GM18520 (cell line): ENCODE results near the gene C11orf21.

ENCODE experiments used
- ATAC-seq: cut with Tn5 transposase; IDR thresholded peaks from one replicate; pipeline ENCODE4 v1.9.1; 2021; ENCODE audit not compliant: unreplicated experiment

The C11orf21 gene

DNA sequence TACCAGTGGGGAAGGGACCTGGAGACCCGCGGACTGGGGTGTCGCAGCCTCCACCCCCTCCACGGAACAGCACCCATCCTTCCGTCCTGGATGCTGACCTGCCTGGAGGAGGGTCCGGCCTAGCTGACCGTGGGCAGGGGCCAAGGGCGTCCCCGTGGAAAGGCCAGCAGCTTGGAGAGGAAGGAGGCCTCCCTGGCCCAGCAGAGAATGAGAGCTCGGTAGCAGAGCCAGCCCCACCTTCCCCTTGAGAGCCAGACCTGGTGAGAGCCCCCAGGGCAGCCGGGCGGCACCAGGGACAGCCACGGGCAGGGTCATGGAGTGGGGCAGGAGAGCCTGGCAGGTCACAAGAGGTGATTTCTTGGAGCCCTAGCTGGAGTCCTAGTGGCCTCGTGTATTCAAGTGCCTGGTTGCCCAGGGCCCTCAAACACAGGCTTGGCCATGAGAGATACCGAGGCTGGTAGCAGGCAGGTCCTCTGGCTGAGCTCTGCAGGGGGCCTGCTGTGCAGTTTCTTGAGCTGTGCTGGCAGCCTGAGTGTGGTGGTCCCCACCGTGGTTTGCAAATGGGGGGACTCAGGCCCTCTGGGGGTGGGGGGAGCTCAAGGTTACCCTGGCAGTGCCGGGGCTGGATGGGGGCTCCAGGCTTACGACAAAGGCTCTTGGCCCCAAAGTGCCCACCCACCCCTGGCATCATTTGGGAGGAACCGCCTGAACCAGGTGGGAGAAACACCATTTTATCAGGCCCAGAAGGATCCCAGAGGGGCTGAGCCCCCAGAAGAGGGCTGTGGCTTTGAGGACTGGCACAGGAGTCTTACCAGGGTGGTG is 7.7 kb upstream of the C11orf21 start:
- ATAC-seq = no peak

DNA sequence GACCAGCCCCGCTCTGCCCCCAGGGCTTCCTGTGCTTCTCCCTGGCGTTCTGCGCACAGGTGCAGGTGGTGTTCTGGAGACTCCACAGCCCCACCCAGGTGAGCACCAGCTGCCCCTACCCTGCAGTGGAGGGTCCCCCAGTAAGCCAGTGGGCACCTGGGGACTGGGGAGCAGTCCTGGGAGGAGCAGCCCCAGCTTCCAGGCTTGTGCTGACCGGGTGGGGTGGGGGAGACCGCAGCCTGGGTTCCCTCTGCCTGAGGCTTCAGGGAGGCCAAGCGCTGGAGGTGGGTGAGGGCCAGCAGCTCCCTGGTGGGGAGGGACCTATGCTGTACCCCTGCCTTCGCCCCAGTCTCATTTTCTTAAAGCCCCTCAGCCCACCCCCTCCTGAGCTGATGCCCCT is 7.0 kb upstream of the C11orf21 start:
- no peak for ATAC-seq

- ATAC-seq = no peak
Measured at GRCh38 chr11:2307501-2308331, 6.0 kb upstream of the C11orf21 start.

GRCh38 chr11:2306877-2307500 is 5.3 kb upstream of the C11orf21 start:
- no peak for ATAC-seq

GRCh38 chr11:2306452-2306823 is 4.7 kb upstream of the C11orf21 start:
- ATAC-seq = no peak

DNA sequence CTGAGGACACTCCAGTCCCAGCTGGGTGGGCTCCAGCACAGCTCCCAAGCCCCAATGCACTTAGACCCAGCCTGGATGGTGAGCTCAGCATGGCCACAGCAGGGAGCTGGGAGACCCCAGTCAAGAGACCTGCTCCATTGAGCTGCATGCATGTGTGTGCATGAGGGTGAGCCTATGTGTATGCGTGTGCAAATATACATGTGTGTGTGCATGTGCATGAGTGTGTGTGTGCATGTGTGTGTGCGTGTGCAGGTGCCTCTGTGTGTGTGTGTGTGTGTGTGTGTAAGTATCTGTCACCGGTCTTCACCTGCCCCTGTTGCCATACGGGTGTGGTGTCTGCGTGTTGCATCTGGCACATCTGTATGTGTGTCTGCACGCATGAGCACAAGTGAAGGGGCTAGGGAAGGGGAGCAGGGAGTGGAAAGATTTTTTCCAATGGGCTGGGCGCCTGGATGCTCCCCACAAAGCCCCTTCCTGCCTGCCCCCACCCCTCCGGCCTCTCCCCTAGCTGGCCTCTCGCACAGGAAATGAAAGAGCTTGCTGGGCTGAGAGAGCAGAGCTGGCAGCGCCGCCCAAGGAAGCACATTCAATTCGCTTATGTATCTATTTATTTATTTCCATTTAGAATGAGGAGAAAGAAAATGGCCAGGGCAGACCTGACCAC is 4.2 kb upstream of the C11orf21 start:
- ATAC-seq = no peak

- ATAC-seq = no peak
Measured at GRCh38 chr11:2305140-2305778, 3.5 kb upstream of the C11orf21 start.

- no peak for ATAC-seq
Measured at GRCh38 chr11:2304506-2305139, 2.9 kb upstream of the C11orf21 start.

GRCh38 chr11:2303627-2304505 is 2.1 kb upstream of the C11orf21 start:
- ATAC-seq = no peak

- no peak for ATAC-seq
Measured at GRCh38 chr11:2302896-2303626, 1.3 kb upstream of the C11orf21 start.

- ATAC-seq = no peak
Measured at GRCh38 chr11:2302306-2302895, 683 bp upstream of the C11orf21 start.

GRCh38 chr11:2300936-2301630 is 635 bp downstream of the C11orf21 start:
- ATAC-seq = no peak

DNA sequence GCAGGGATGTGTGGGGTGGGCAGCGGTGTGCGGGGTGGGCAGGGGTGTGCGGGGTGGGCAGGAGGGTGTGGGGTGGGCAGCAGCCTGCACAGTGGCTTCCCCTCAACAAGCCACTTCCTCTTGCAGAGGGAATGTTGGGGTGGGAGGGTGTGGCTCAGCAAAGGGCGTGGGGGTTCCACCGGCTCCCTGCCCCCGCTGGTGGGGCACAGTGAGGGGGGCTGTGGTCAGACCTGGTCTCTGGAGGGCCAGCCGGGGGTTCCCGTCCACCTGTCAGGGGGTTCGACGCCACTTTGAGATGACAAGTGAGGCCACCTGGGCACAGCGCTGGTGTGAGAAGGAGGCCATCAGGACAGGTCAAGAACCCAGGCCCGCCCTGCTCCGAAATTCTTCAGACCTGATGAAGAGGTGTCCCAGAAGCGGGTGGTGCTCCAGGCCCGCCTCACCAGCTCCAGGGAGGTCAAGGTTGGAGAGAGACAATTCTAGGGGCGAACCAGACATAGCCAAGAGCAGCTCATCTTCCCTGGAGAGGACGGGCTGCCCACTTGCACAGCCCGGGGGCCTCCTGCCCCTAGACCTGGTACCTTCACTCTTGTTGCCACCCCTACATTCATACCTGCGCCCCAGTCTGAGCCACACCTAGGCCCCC is 1.3 kb downstream of the C11orf21 start:
- no peak for ATAC-seq

- no peak for ATAC-seq
Measured at GRCh38 chr11:2299773-2300172, 1.9 kb downstream of the C11orf21 start.

DNA sequence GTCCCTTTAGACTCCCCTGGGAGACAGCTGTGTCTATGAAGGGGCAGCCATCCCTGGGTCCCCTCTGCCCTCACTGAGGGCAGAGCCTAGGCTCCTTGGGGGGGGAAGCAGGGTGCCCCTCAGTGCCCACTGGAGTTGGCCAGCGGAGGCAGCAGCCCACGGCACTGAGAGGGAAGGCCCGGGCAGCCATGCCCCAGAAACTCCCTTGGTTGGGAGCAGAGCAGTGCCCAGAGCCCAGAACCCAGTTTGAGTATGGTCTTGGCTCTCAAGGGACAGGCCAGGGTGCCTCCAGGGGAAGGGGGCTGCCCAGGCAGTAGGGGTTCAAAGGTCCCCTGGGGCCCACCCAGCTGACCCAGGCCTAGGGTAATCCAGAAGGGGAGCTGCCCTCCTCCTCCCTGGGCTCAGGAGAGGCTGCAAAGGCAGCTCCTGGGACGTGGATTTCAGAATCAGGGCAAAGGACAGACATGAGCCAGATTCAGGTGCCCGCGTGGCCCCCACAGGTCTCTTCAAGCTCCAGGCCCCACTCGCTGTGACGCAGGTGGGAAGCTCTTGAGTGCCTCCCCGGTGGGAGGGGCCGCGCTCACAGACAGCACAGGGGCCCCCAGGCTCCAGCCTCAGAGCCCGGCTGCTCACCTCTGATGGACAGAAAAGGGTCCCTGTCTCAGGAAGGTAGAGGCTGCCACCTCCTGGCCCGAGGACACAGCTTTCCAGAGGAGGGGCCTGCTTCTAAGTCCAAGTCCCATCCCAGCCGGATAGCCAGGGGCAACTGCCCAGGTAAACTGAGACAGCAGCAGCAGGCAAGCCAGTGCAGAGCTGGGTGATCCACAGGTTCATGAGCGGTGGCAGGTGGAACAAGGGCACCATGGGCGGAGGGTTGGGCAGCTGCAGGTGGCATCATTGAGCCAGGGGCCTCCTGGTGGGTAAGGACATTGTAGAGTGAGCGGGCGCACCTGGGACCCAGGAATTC is 2.6 kb downstream of the C11orf21 start:
- ATAC-seq = no peak
